CD14-positive monocyte (primary cell): ENCODE results near the gene FOXP1. TPM values are rescaled to one million over a fixed set of nuclear protein-coding genes. Genes with fewer than 3 reads are reported as not detected.

ENCODE experiments used
- DNase-seq, 3 donors: peaks; one replicate each; pipeline ENCODE4 v3.0.0-alpha.2; 2011 to 2022
- H2AFZ ChIP-seq: 2 replicates; pipeline ENCODE4 v1.6.0; 2012; ENCODE audit warnings: mild to moderate bottlenecking, low read depth, low read length, inconsistent platforms; ENCODE audit not compliant: insufficient read depth, poor library complexity, severe bottlenecking
- H3K27ac ChIP-seq, 2 donors: 1 replicate in 1 of 2; 2 replicates in 1 of 2; pipeline ENCODE4 v1.5.1; 2012 to 2013; ENCODE audit warnings: low read length in 2 of 2, control low read depth in 1 of 2, inconsistent platforms in 1 of 2, low read depth in 1 of 2, mild to moderate bottlenecking in 1 of 2
- H3K27me3 ChIP-seq, 2 donors: one replicate each; pipeline versions ENCODE4 v1.6.0 to v1.6.1; 2011 to 2013; ENCODE audit warnings: low read length in 2 of 2; ENCODE audit not compliant: control insufficient read depth in 2 of 2, insufficient read depth in 2 of 2
- H3K36me3 ChIP-seq, 2 donors: replicated peaks in 1 of 2; 1 replicate in 1 of 2; 2 replicates in 1 of 2; pipeline versions ENCODE4 v1.5.1 to v1.6.1; 2012 to 2013; ENCODE audit warnings: low read length in 2 of 2, control low read depth in 1 of 2, inconsistent platforms in 1 of 2, mild to moderate bottlenecking in 1 of 2; ENCODE audit not compliant: insufficient read depth in 2 of 2, control insufficient read depth in 1 of 2
- H3K4me1 ChIP-seq, 2 donors: 1 replicate in 1 of 2; 2 replicates in 1 of 2; pipeline versions ENCODE4 v1.5.1 to v1.6.1; 2012 to 2013; ENCODE audit warnings: low read length in 2 of 2, control low read depth in 1 of 2, inconsistent platforms in 1 of 2, mild to moderate bottlenecking in 1 of 2, moderate library complexity in 1 of 2; ENCODE audit not compliant: insufficient read depth in 2 of 2, control insufficient read depth in 1 of 2
- H3K4me2 ChIP-seq: replicated peaks from 2 replicates; pipeline ENCODE3; 2012; ENCODE audit warnings: low read length, moderate library complexity, mild to moderate bottlenecking; ENCODE audit not compliant: poor library complexity, severe bottlenecking; ENCODE audit errors: extremely low read depth
- H3K4me3 ChIP-seq, 3 experiments: fragments of 200-600 bp in 1 of 3; sonication (generic) in 1 of 3; replicated peaks in 1 of 3; 1 replicate in 2 of 3; 2 replicates in 1 of 3; pipeline ENCODE4 v1.5.1; 2011 to 2013; ENCODE audit warnings: low read length in 3 of 3, mild to moderate bottlenecking in 3 of 3, control low read depth in 2 of 3, low read depth in 2 of 3, inconsistent platforms in 1 of 3, moderate library complexity in 1 of 3
- H3K79me2 ChIP-seq: 2 replicates; pipeline ENCODE4 v1.6.0; 2012; ENCODE audit warnings: mild to moderate bottlenecking, control low read depth, inconsistent platforms, low read length, moderate library complexity; ENCODE audit not compliant: insufficient read depth
- H3K9ac ChIP-seq: 2 replicates; pipeline ENCODE4 v1.6.0; 2017; ENCODE audit warnings: low read length, mild to moderate bottlenecking; ENCODE audit not compliant: insufficient read depth, poor library complexity, severe bottlenecking
- H3K9me3 ChIP-seq, 2 donors: replicated peaks in 1 of 2; 1 replicate in 1 of 2; 2 replicates in 1 of 2; pipeline versions ENCODE4 v1.5.1 to v1.6.1; 2012 to 2013; ENCODE audit warnings: low read length in 2 of 2, control low read depth in 1 of 2; ENCODE audit not compliant: control insufficient read depth in 1 of 2, insufficient read depth in 1 of 2
- H4K20me1 ChIP-seq: 2 replicates; pipeline ENCODE4 v1.6.0; 2012; ENCODE audit warnings: mild to moderate bottlenecking, low read length, control low read depth, moderate library complexity; ENCODE audit not compliant: insufficient read depth
- H3K27ac Mint-ChIP-seq, 7 donors: one replicate each; pipeline ENCODE4 v1.8.0; 2020; ENCODE audit warnings: mild to moderate bottlenecking in 7 of 7, mixed read lengths in 7 of 7, moderate library complexity in 6 of 7, inconsistent platforms in 2 of 7
- H3K27me3 Mint-ChIP-seq, 3 donors: one replicate each; pipeline ENCODE4 v1.8.0; 2021 to 2022; ENCODE audit warnings: low read depth in 3 of 3, mild to moderate bottlenecking in 3 of 3, mixed read lengths in 3 of 3, moderate library complexity in 3 of 3, inconsistent platforms in 1 of 3
- H3K36me3 Mint-ChIP-seq, 2 donors: one replicate each; pipeline ENCODE4 v1.8.0; 2020; ENCODE audit warnings: mixed read lengths in 2 of 2, inconsistent platforms in 1 of 2, mild to moderate bottlenecking in 1 of 2
- H3K4me1 Mint-ChIP-seq: one replicate; pipeline ENCODE4 v1.8.0; 2020; ENCODE audit warnings: mild to moderate bottlenecking, mixed read lengths
- H3K4me3 Mint-ChIP-seq, 2 donors: one replicate each; pipeline ENCODE4 v1.8.0; 2020; ENCODE audit warnings: mild to moderate bottlenecking in 2 of 2, mixed read lengths in 2 of 2, moderate library complexity in 1 of 2
- H3K9me3 Mint-ChIP-seq, 7 donors: one replicate each; pipeline ENCODE4 v1.8.0; 2020 to 2022; ENCODE audit warnings: mixed read lengths in 7 of 7, mild to moderate bottlenecking in 6 of 7, moderate library complexity in 6 of 7, inconsistent platforms in 2 of 7
- WGBS: methylation state at CpG from one replicate; pipeline ENCODE4 v1.1.5; 2013; ENCODE audit warnings: missing lambda C conversion rate; ENCODE audit not compliant: insufficient coverage; 5-methylcytosine and 5-hydroxymethylcytosine counted together
- intact Hi-C, 2 donors: fragments of 100-400 bp; cut with micrococcal nuclease; formaldehyde crosslinking; loops; one replicate each; pipeline versions ENCODE4 v1.15.0 to v1.15.1; 2023
- polyA plus RNA-seq, 3 donors: library from polyadenylated mRNA; depleted of rRNA in 1 of 3; unstranded in 2 of 3; stranded (reverse) in 1 of 3; fragments of 300-500 nt in 2 of 3; fragments of >200 nt in 1 of 3; fragmentation: Illumina TruSeq in 2 of 3; gene quantifications; 1 replicate in 2 of 3; 2 replicates in 1 of 3; pipeline ENCODE4 v1.2.3, GENCODE V29; 2012 to 2021
- TF ChIP-seq, protein P1 (sequence below): fragments of 200-600 bp; IDR thresholded peaks from one replicate; pipeline ENCODE4 v1.8.0; 2022; ENCODE audit warnings: antibody characterized with exemption, mild to moderate bottlenecking

The FOXP1 gene
- polyA plus RNA-seq, 3 donors, result 25.7 to 42.6 (median 27.8) TPM

DNA sequence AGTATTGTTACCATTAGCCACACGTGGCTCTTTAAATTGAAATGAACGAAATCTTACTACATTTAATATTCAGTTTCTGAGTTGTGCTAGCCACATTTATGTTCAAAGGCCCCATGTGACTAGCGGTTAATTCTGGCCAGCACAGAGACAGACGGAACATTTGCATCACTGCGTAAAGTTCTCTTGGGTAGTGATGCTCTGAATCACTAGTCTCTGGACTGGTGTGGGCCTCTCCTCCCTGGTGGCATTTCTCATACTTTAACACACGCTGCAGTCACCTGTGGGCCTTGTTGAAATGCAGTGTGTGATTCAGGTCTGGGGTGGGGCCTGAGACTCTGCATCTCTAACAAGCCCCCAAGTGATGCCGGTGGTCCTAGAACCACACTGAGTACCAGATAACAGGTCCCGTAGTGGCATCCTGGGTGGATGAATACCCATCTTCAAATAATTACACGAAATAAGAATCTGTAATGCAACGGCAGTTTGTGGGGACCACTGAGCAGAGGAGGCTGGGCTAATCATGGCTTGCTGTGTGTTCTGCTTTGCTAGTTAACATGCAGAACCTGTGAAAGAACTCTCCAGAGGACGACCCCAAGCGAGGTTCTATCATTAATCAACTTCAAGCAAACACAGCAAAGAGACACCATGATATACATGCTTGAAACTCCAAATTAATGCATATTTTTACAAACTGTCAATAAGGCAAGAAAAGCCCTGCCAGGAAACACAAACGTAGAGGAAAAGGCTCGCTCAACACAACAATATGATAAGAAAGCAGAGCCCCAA is 623.8 kb downstream of the FOXP1 start:
- Histone ChIP-seq H4K20me1 (no peaks in the 10 kb centered on the region), H3K9ac (no peak overlapping the region), H3K79me2 (no peaks in the 10 kb centered on the region), H3K4me1 (no peaks in the 10 kb centered on the region), H3K4me2 (no peak overlapping the region), H2AFZ (no peak overlapping the region), H3K27ac (no peak overlapping the region), H3K9me3 (no peaks in the 10 kb centered on the region), H3K4me3 (no peak overlapping the region), H3K36me3 (peaks cover 44 to 85% of the 10 kb centered on the region in 2 donors), H3K27me3 (no peaks in the 10 kb centered on the region)
- Mint-ChIP-seq H3K4me3 (no peak overlapping the region), H3K27ac (peak overlapping the region in 1 of 7 donors; percentile 15), H3K36me3 (peaks cover 71 to 74% of the 10 kb centered on the region in 2 donors), H3K27me3 (no peaks in the 10 kb centered on the region), H3K4me1 (no peaks in the 10 kb centered on the region), H3K9me3 (peaks cover 0 to 3% (median 0%) of the 10 kb centered on the region in 7 donors)
- TF ChIP-seq, protein P1, sequence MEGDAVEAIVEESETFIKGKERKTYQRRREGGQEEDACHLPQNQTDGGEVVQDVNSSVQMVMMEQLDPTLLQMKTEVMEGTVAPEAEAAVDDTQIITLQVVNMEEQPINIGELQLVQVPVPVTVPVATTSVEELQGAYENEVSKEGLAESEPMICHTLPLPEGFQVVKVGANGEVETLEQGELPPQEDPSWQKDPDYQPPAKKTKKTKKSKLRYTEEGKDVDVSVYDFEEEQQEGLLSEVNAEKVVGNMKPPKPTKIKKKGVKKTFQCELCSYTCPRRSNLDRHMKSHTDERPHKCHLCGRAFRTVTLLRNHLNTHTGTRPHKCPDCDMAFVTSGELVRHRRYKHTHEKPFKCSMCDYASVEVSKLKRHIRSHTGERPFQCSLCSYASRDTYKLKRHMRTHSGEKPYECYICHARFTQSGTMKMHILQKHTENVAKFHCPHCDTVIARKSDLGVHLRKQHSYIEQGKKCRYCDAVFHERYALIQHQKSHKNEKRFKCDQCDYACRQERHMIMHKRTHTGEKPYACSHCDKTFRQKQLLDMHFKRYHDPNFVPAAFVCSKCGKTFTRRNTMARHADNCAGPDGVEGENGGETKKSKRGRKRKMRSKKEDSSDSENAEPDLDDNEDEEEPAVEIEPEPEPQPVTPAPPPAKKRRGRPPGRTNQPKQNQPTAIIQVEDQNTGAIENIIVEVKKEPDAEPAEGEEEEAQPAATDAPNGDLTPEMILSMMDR, result no peak
- no peak for DNase-seq
- WGBS, result 98% methylated on average over 11 of the region's 14 CpGs
- intact Hi-C loops, result no loop called here

DNA sequence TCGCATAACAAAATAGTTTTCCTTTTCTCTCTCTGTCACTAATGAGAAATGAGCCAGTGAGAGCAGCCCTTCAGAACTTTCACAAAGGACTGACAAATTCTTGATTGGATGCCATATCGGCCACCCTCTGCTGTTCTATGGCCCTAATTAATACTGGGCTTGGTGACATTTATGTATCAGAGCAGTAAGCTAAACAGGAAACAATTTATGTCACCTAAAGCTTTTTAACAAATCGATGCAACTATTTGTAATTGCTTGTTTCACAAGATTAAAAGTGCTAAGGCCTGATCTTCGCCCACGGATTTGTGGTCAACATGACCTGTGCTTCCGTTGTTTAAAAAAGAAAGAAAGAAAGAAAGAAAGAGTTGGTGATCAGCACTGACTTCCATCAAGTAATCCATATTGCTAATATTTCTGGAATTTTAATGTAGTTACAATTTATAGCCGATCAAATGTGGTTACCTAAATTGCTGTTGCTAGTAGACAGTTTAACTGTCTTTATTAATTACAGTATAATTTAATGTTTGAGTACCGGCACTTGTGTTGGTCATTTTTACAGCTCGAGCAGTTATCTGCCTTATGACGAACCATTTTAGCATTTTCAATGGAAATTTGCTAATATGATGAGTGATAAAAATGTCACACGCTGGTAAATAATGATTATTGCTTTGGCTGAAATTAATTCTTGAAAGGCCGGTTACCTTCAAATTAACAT is 631.3 kb downstream of the FOXP1 start:
- H2AFZ ChIP-seq, result no peak overlapping the region
- no peaks in the 10 kb centered on the region for H3K27me3 ChIP-seq
- no peak overlapping the region for H3K4me3 Mint-ChIP-seq
- H3K79me2 ChIP-seq, result no peaks in the 10 kb centered on the region
- intact Hi-C loops, result no loop called here
- no peak overlapping the region for H3K27ac ChIP-seq
- H3K27ac Mint-ChIP-seq, result no peak overlapping the region
- peaks cover 13 to 18% of the 10 kb centered on the region in 2 donors for H3K36me3 Mint-ChIP-seq
- no peak overlapping the region for H3K9ac ChIP-seq
- TF ChIP-seq, protein P1, result no peak
- H3K4me1 ChIP-seq, result no peaks in the 10 kb centered on the region
- no peaks in the 10 kb centered on the region for H4K20me1 ChIP-seq
- no peak for DNase-seq
- peaks cover 0 to 3% (median 0%) of the 10 kb centered on the region in 7 donors for H3K9me3 Mint-ChIP-seq
- WGBS, result 93% methylated on average over 5 of the region's 12 CpGs
- peaks cover 0 to 3% (median 0%) of the 10 kb centered on the region in 3 donors for H3K27me3 Mint-ChIP-seq
- no peak overlapping the region for H3K4me3 ChIP-seq
- no peaks in the 10 kb centered on the region for H3K4me1 Mint-ChIP-seq
- H3K9me3 ChIP-seq, result no peaks in the 10 kb centered on the region
- H3K36me3 ChIP-seq, result peaks cover 5 to 19% of the 10 kb centered on the region in 2 donors
- no peak overlapping the region for H3K4me2 ChIP-seq
